Caco-2 (cell line): Measurements from ENCODE around the gene FBXO46. TPM values are rescaled to one million over a fixed set of nuclear protein-coding genes. Genes with fewer than 3 reads are reported as not detected.

Experiments
- BruUV-seq: library from RNA; stranded (reverse); fragments of 400-500 nt; replicated peaks from 2 replicates; lab custom pipeline; 2021; lab: Mats Ljungman, UMichigan
- CTCF ChIA-PET: fragments of 300-600 bp; sonication (Branson Sonifier 250); formaldehyde crosslinking; loops from one replicate; lab custom pipeline; 2022; ENCODE audit warnings: antibody characterized with exemption; lab: Charles Lee
- POLR2A ChIA-PET: fragments of 300-600 bp; sonication (Branson Sonifier 250); formaldehyde crosslinking; loops from one replicate; lab custom pipeline; 2022; ENCODE audit warnings: antibody characterized with exemption; lab: Charles Lee
- DNase-seq, 2 experiments: peaks; one replicate each; pipeline versions ENCODE4 v3.0.0 to v3.0.0-alpha.2; 2020 to 2022
- H3K27me3 ChIP-seq: replicated peaks from 2 replicates; pipeline ENCODE4 v1.6.0; 2011; ENCODE audit warnings: low read length; ENCODE audit not compliant: control insufficient read depth, insufficient read depth
- H3K36me3 ChIP-seq: 2 replicates; pipeline ENCODE4 v1.5.1; 2011; ENCODE audit warnings: low read length; ENCODE audit not compliant: control insufficient read depth, insufficient read depth
- H3K4me1 ChIP-seq: fragments of 250-450 bp; sonication (Bioruptor Pico); 2 replicates; pipeline ENCODE4 v1.5.1; 2020; ENCODE audit warnings: mild to moderate bottlenecking
- H3K4me3 ChIP-seq: 2 replicates; pipeline ENCODE4 v1.5.1; 2011; ENCODE audit warnings: low read depth, mild to moderate bottlenecking, control low read depth, low read length
- H3K9me3 ChIP-seq: fragments of 250-450 bp; sonication (Bioruptor Pico); 2 replicates; pipeline ENCODE4 v1.5.1; 2020; ENCODE audit warnings: mild to moderate bottlenecking, moderate library complexity
- H3K27ac Mint-ChIP-seq: one replicate; pipeline ENCODE4 v1.8.0; 2022; ENCODE audit warnings: mixed read lengths; ENCODE audit not compliant: unreplicated experiment
- H3K27me3 Mint-ChIP-seq: one replicate; pipeline ENCODE4 v1.8.0; 2022; ENCODE audit warnings: mixed read lengths; ENCODE audit not compliant: insufficient read depth, unreplicated experiment
- H3K36me3 Mint-ChIP-seq: one replicate; pipeline ENCODE4 v1.8.0; 2022; ENCODE audit warnings: mild to moderate bottlenecking, mixed read lengths; ENCODE audit not compliant: insufficient read depth, unreplicated experiment
- H3K4me1 Mint-ChIP-seq: one replicate; pipeline ENCODE4 v1.8.0; 2022; ENCODE audit warnings: low read depth, mixed read lengths; ENCODE audit not compliant: unreplicated experiment
- H3K4me3 Mint-ChIP-seq: one replicate; pipeline ENCODE4 v1.8.0; 2022; ENCODE audit warnings: mild to moderate bottlenecking, moderate library complexity, mixed read lengths; ENCODE audit not compliant: unreplicated experiment
- H3K9me3 Mint-ChIP-seq: one replicate; pipeline ENCODE4 v1.8.0; 2022; ENCODE audit warnings: mixed read lengths; ENCODE audit not compliant: unreplicated experiment
- CTCF ChIP-seq, 2 experiments: fragments of 200-600 bp in 1 of 2; IDR thresholded peaks; 1 replicate in 1 of 2; 2 replicates in 1 of 2; pipeline versions ENCODE4 v1.5.1 to v1.8.0; 2011 to 2022; ENCODE audit warnings: antibody characterized with exemption in 1 of 2, control low read depth in 1 of 2, inconsistent platforms in 1 of 2, low read depth in 1 of 2, low read length in 1 of 2, mild to moderate bottlenecking in 1 of 2, moderate library complexity in 1 of 2; ENCODE audit not compliant: insufficient read depth in 1 of 2, severe bottlenecking in 1 of 2, unreplicated experiment in 1 of 2
- intact Hi-C: fragments of 100-400 bp; cut with micrococcal nuclease; formaldehyde crosslinking; loops from one replicate; pipeline ENCODE4 v1.10.0; 2022; ENCODE audit not compliant: unreplicated experiment
- total RNA-seq: library from RNA; stranded (reverse); gene quantifications from 2 replicates; pipeline ENCODE4 v1.2.3, GENCODE V29; 2022

Gene FBXO46
- total RNA-seq, 1 experiment from 2014 or later, result 31.0 TPM

- H3K27me3 ChIP-seq, result no peaks in the 10 kb centered on the region
- CTCF ChIA-PET, result interaction anchor here (0.5 to 3.6 kb wide), 29 partner anchors 9 to 309 kb away, joined by 3 to 82 read pairs (median 5); partner anchors contain the start of genes DMPK, DMWD, FBXO46 and FOXA3
- intact Hi-C loops, result loop anchor here (1.0 to 5.0 kb wide), 5 partner anchors 9 to 112 kb away; no protein-coding TSS in a partner anchor
- TF ChIP-seq CTCF (IDR thresholded peaks at IDR 0.05; ENCODE audit: insufficient read depth in 1 of 2, low read depth in 1 of 2, low read length in 1 of 2, severe bottlenecking in 1 of 2, unreplicated experiment in 1 of 2), result peak; percentile 95 to 98
- POLR2A ChIA-PET, result interaction anchor here (0.5 to 3.7 kb wide), 22 partner anchors 9 to 1455 kb away, joined by 3 to 64 read pairs (median 5); partner anchors contain the start of genes DMPK, DMWD, QPCTL and SNRPD2
- Mint-ChIP-seq H3K9me3 (no peaks in the 10 kb centered on the region), H3K4me3 (peak overlapping the region; percentile 97), H3K27ac (peak overlapping the region; percentile 96), H3K36me3 (peaks cover 64% of the 10 kb centered on the region), H3K27me3 (no peaks in the 10 kb centered on the region), H3K4me1 (peaks cover 7% of the 10 kb centered on the region)
- DNase-seq, result peak; percentile 99
- no peaks in the 10 kb centered on the region for H3K36me3 ChIP-seq
- peaks cover 6% of the 10 kb centered on the region for H3K4me1 ChIP-seq
- no TSS peak for BruUV-seq
- H3K4me3 ChIP-seq, result peak overlapping the region; percentile 76
- no peaks in the 10 kb centered on the region for H3K9me3 ChIP-seq
Measured at GRCh38 chr19:45770192-45771101, 39.8 kb upstream of the FBXO46 start.

GRCh38 chr19:45769821-45770191, 39.1 kb upstream of the FBXO46 start:
- peak overlapping the region; percentile 96 for H3K27ac Mint-ChIP-seq
- ChIA-PET CTCF (interaction anchor here (0.6 to 3.6 kb wide), 30 partner anchors 10 to 832 kb away, joined by 3 to 82 read pairs (median 6); partner anchors contain the start of genes CALM3, DMPK, DMWD and FBXO46), POLR2A (interaction anchor here (0.5 to 3.7 kb wide), 17 partner anchors 9 to 302 kb away, joined by 3 to 64 read pairs (median 6); partner anchors contain the start of genes DMPK, DMWD, FBXO46 and FOSB)
- peak overlapping the region; percentile 97 for H3K4me3 Mint-ChIP-seq
- no peak for TF ChIP-seq CTCF (IDR thresholded peaks at IDR 0.05; ENCODE audit: insufficient read depth in 1 of 2, low read depth in 1 of 2, low read length in 1 of 2, severe bottlenecking in 1 of 2, unreplicated experiment in 1 of 2)
- no peaks in the 10 kb centered on the region for H3K27me3 Mint-ChIP-seq
- intact Hi-C loops, result loop anchor here (1.0 to 5.0 kb wide), 7 partner anchors 9 to 112 kb away; partner anchors contain the start of gene FBXO46
- Histone ChIP-seq H3K4me1 (peaks cover 6% of the 10 kb centered on the region), H3K9me3 (no peaks in the 10 kb centered on the region), H3K4me3 (peak overlapping the region; percentile 76), H3K36me3 (no peaks in the 10 kb centered on the region), H3K27me3 (no peaks in the 10 kb centered on the region)
- TSS peak; percentile 37 for BruUV-seq
- H3K9me3 Mint-ChIP-seq, result no peaks in the 10 kb centered on the region
- DNase-seq, result no peak
- peaks cover 65% of the 10 kb centered on the region for H3K36me3 Mint-ChIP-seq
- H3K4me1 Mint-ChIP-seq, result peaks cover 12% of the 10 kb centered on the region
